WI38 (cell line): ENCODE measurements around the gene SPACA4.

Experiments used
- H3K4me3 ChIP-seq: 2 replicates; pipeline ENCODE4 v1.5.1; 2011; ENCODE audit warnings: low read depth, mild to moderate bottlenecking, control low read depth, low read length
- CTCF ChIP-seq: IDR thresholded peaks from 2 replicates; pipeline ENCODE4 v1.5.1; 2012; ENCODE audit warnings: low read depth, mild to moderate bottlenecking, control low read depth, low read length

SPACA4 gene

GRCh38 chr19:48582168-48582567, 24.4 kb upstream of the SPACA4 start:
- H3K4me3 ChIP-seq, result no peak overlapping the region
- no peak for TF ChIP-seq CTCF

- H3K4me3 ChIP-seq, result no peak overlapping the region
- TF ChIP-seq CTCF, result no peak
These were observed 19.2 kb upstream of the SPACA4 start for GRCh38 chr19:48587387-48587786.

- H3K4me3 ChIP-seq, result peak overlapping the region; percentile 37
- TF ChIP-seq CTCF, result peak; percentile 89
These were observed 17.7 kb upstream of the SPACA4 start for GRCh38 chr19:48588670-48589401.

GRCh38 chr19:48591021-48591420, 15.5 kb upstream of the SPACA4 start:
- H3K4me3 ChIP-seq, result no peak overlapping the region
- no peak for TF ChIP-seq CTCF

GRCh38 chr19:48595171-48595570, 11.4 kb upstream of the SPACA4 start:
- TF ChIP-seq CTCF, result no peak
- no peak overlapping the region for H3K4me3 ChIP-seq

- H3K4me3 ChIP-seq, result no peak overlapping the region
- TF ChIP-seq CTCF, result no peak
These were observed 10.7 kb upstream of the SPACA4 start for GRCh38 chr19:48595833-48596232.

- no peak for TF ChIP-seq CTCF
- H3K4me3 ChIP-seq, result no peak overlapping the region
These were observed 10.3 kb upstream of the SPACA4 start for GRCh38 chr19:48596237-48596636.
